HG03066 (cell line): ENCODE measurements around the gene MED27.

Source experiments
- ATAC-seq: cut with Tn5 transposase; IDR thresholded peaks from one replicate; pipeline ENCODE4 v1.9.1; 2021; ENCODE audit warnings: low read depth; ENCODE audit not compliant: unreplicated experiment

The MED27 gene

GRCh38 chr9:131867611-131868192, 212.0 kb downstream of the MED27 start:
- ATAC-seq, result no peak

DNA sequence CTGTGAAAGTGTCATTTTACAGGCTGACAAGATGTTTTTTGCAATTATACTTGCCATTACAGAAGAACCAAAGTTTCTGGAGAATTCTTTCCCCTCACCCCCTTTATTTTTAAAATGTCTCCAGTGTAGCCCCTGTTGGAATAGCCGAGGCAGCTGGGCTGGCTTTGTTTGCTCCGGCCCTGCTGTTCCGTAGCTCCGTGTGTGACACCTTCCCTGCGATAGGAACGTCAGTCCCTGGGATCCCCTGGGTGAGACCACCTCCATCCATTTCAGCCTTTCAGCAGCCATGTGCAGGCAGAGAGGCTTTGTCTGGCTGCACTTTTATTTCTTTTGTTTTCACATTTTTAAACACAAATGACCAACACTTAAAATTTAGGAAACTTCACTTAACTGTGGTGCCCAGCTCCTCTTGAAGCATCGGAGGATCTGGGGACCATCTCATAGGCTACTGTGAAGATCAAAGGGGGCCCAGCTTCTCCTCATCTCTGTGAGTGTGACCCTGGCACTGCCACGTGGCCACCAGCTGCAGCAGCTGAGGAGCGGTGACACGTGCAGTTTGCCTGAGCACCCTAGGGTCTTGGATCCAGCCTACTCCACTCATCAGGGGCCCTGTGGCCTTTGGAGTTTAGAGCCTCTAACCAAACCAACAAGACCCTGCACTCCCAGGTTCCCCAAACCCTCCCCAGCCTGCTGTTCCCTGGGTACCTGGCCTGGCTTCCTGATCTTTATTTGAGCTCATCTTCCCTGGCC, 214.0 kb downstream of the MED27 start:
- ATAC-seq, result no peak

DNA sequence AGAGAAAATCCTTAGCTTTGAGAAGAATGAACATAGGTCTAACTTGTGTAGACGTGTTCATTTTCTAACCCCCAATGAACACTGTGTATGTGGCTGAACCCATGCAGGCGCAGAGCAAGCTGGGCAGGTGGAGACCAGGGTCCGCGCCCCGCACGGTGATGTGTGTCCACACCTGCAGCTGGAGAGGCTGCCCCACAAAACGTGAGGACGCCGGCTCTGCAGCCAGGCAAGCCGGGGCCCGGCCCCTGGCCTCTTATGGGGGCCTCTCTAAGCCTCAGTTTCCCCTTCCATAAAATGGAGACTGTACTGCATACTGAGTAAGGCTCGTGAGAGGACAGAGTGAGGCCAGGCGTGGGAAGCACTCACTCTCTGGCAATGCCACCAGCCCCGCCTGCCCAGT, 215.1 kb downstream of the MED27 start:
- ATAC-seq, result no peak

- no peak for ATAC-seq
Measured at GRCh38 chr9:131863306-131863896, 216.3 kb downstream of the MED27 start.

DNA sequence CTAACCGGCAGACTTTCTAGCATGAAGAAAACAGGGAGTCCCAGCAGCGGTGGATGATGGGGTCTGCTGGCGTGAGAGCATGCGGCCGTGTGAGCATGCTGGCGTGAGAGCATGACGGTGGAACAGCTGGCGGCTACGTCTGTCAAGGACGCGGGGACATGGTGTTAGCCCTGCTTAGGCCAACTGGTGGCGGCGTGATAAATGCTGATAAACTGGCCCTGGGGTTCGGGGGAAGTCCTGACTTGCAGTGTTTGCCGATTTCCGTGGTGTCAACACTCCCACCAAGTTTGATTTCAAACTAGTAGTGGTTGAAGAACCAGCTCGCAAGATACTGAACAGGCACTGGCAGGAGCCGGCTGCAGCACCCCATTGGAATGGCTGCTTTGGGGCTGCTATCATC, 217.4 kb downstream of the MED27 start:
- ATAC-seq, result no peak

DNA sequence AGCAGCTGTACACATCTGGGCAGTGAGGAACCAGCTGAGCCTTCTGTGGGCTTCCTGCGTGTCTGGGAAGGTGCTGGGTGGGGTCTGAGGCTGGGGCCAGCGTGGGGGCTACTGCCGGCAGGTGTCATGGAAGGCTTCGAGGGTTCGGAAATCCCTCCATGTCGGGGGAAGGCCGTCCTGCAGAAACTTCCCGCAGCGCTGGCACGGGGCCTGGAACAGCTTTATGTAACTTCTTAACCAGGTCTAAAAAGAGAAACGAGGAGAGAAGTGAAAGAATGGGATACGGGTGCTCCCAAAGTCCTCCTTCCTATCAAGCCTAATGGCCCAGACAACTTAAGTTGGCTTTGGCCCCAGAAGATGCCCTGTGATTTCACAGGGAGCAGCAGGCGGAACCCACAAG, 219.2 kb downstream of the MED27 start:
- ATAC-seq, result no peak

- no peak for ATAC-seq
Measured at GRCh38 chr9:131858147-131858546, 221.5 kb downstream of the MED27 start.

GRCh38 chr9:131856105-131856504, 223.6 kb downstream of the MED27 start:
- no peak for ATAC-seq

DNA sequence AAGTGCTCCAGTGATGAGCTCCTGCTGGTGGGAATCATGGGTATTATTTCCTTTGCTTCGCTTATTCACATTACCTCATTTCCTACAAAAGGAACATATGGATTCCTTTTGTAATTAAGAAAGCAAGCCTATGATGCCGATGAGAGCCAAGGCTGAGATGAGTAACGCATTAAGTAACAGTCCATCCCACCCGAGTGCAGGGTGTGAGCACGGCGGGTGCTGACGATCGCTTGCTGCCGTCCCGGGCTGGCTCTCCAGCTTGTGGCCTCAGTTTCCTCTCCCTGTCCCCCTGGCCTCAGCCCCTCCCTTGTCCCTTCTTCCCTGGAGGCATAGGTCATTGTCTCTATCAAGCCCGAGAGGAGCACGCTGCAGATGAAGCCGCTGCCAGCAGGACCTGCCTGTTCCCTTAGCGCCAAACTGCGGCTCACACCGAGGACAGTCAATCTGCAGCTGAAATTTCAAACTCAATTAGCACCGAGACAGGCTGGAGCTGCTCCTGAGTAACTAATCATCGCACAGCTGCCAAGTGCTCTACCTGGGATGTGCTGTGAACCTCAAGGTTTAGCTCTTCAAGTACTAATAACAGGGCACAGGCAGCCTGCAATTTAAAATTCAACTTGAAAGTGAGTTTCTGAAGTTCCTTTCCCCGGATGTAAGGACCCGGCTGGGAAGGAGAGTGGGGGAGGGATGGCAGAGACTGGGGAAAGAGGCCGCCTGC, 224.6 kb downstream of the MED27 start:
- no peak for ATAC-seq

- ATAC-seq, result no peak
Measured at GRCh38 chr9:131854334-131854733, 225.3 kb downstream of the MED27 start.

DNA sequence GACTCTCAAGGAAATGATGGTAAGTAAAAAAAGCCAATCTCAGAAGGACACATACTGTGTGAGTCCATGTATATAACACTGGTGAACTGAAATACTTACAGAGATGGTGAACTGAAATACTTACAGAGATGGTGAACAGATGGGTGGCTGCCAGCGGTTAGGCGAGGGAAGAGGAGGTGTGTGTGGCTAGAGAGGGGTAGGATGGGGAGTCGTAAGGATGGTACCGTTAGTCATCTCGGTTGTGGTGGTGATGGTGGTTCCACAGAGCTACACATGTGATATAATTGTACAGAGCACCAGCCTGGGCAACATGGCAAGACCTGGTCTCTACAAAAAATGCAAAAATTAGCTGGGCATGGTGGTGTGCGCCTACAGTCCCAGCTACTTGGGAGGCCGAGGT, 226.2 kb downstream of the MED27 start:
- no peak for ATAC-seq

- ATAC-seq, result no peak
Measured at GRCh38 chr9:131851414-131851813, 228.3 kb downstream of the MED27 start.

- ATAC-seq, result no peak
Measured at GRCh38 chr9:131849391-131849790, 230.3 kb downstream of the MED27 start.

GRCh38 chr9:131848570-131849160, 231.0 kb downstream of the MED27 start:
- ATAC-seq, result no peak

DNA sequence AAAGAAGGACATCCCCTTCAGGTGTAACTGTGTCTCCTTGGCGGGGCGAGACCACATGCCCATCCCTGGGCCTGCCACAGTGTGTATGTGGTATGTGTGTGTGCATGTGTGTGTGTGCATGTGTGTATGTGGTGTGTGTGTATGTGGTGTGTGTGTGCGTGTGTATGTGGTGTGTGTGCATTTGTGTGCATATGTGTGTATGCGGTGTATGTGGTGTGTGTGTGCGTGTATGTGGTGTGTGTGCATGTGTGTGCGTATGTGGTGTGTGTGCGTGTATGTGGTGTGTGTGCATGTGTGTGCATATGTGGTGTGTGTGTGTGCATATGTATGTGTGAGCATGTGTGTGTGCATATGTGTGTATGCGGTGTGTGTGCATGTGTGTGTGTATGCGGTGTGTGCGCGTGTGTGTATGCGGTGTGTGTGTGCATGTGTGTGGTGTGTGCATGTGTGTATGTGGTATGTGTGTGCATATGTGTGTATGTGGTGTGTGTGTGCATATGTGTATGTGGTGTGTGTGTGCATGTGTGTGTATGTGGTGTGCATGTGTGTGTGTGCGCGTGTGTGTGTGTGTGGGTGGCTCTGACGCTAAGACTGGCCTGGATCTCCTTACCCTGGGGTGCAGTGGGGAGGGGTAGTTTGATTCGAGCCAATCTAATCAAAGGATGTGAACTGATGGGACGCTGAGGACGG, 231.9 kb downstream of the MED27 start:
- ATAC-seq, result no peak

GRCh38 chr9:131845305-131846298, 234.1 kb downstream of the MED27 start:
- no peak for ATAC-seq

DNA sequence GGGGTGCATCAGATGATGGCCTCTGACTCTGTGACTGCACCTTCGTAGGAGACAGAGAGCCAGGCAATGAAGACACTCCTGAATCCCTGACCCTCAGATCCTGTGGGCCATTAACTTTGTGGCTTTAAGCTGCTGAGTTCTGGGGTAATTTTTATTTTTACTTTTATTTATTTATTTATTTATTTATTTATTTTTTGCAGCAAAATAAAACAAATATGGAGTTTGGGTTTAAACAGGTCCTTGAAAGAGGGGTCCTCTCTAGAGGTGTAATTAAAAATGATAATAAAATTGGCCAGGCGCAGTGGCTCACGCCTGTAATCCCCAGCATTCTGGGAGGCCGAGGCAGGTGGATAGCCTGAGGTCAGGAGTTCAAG, 234.9 kb downstream of the MED27 start:
- no peak for ATAC-seq

GRCh38 chr9:131843989-131844744, 235.5 kb downstream of the MED27 start:
- ATAC-seq, result no peak
